ENCODE measurements around the gene GFPT1. TPM values are rescaled to one million over a fixed set of nuclear protein-coding genes. Genes with fewer than 3 reads are reported as not detected.

The GFPT1 gene
- total and polyA plus RNA-seq, 9 of the 15 experiments (the other 6 are each of a cell fraction or from before 2014, with no cell fraction given) = 6.6 to 38.3 (median 15.9) TPM

- Histone ChIP-seq H3K4me2 (ENCODE audit: insufficient read depth, low read length) (no peak overlapping the region), H3K9ac (ENCODE audit: insufficient read depth in 1 of 2, low read depth in 2 of 2, low read length in 2 of 2) (no peak overlapping the region), H3K4me1 (replicated peaks in 1 of 2; ENCODE audit: control insufficient read depth in 2 of 2, insufficient read depth in 2 of 2, low read length in 2 of 2) (no peaks in the 10 kb centered on the region; a peak in 1 of 5 replicates), H3K9me1 (ENCODE audit: control insufficient read depth, insufficient read depth, low read length) (peaks cover 4% of the 10 kb centered on the region), H3K36me3 (ENCODE audit: control insufficient read depth, insufficient read depth, low read length) (no peaks in the 10 kb centered on the region), H3K27me3 (ENCODE audit: control insufficient read depth in 2 of 2, insufficient read depth in 2 of 2, low read length in 2 of 2) (peaks cover 19 to 65% of the 10 kb centered on the region in 2 experiments), H4K20me1 (replicated peaks; ENCODE audit: control insufficient read depth, insufficient read depth, low read length) (peaks cover 5% of the 10 kb centered on the region; the same call in 1 of the 2 replicates), H3K9me3 (replicated peaks; ENCODE audit: control insufficient read depth, insufficient read depth, low read depth, low read length) (no peaks in the 10 kb centered on the region), H3K27ac (ENCODE audit: extremely low read depth, low read depth, low read length) (no peak overlapping the region), H3K4me3 (no peak overlapping the region), H2AFZ (ENCODE audit: low read depth, low read length) (no peak overlapping the region), H3K79me2 (ENCODE audit: control insufficient read depth, insufficient read depth, low read length) (no peaks in the 10 kb centered on the region)
- POLR2A ChIA-PET = interaction anchor here (0.6 to 1.2 kb wide), 2 partner anchors 9 to 11 kb away, joined by 3 read pairs; no protein-coding TSS in a partner anchor
- BruUV-seq (replicated peaks) = no TSS peak
- in situ Hi-C loops (cut with MboI) (no loop called here), intact Hi-C loops (cut with micrococcal nuclease) (no loop called here)
- TF ChIP-seq HES1 (IDR thresholded peaks at IDR 0.05; ENCODE audit: low read depth) (no peak), NCOR1 (IDR thresholded peaks at IDR 0.05) (no peak), KLF16 (IDR thresholded peaks at IDR 0.05) (no peak), ZNF217 (CRISPR knock-in tag; IDR thresholded peaks at IDR 0.05) (no peak), ZNF280A (IDR thresholded peaks at IDR 0.05; ENCODE audit: low read depth, partially characterized antibody) (no peak), ZNF57 (CRISPR knock-in tag; IDR thresholded peaks at IDR 0.05) (no peak), NFIX (CRISPR knock-in tag; IDR thresholded peaks at IDR 0.05; ENCODE audit: low read depth) (no peak), ZNF143 (CRISPR knock-in tag; IDR thresholded peaks at IDR 0.05) (no peak), HDGF (IDR thresholded peaks at IDR 0.05) (no peak), ZSCAN32 (CRISPR knock-in tag; IDR thresholded peaks at IDR 0.05) (no peak), KDM2B (CRISPR knock-in tag; IDR thresholded peaks at IDR 0.05) (no peak), MXD1 (CRISPR knock-in tag; IDR thresholded peaks at IDR 0.05; ENCODE audit: borderline replicate concordance, poor library complexity, severe bottlenecking) (no peak), ZNF76 (CRISPR knock-in tag; IDR thresholded peaks at IDR 0.05; ENCODE audit: borderline replicate concordance) (no peak)
- DNase-seq (ENCODE audit: extremely low read depth in 1 of 4, low spot score in 3 of 4) (no peak), ATAC-seq (no peak), FAIRE-seq (no peak)
- CTCF ChIA-PET (ENCODE audit: low intra/inter-chr PET ratio) = no interaction called here
- 4% methylated on average over 3 of the region's 3 CpGs for WGBS (ENCODE audit: insufficient coverage, low coverage, missing lambda C conversion rate)
Measured at GRCh38 chr2:69296421-69296820, 90.6 kb downstream of the GFPT1 start.
